DMS153 (cell line): ENCODE data around the gene CAMTA1.

Experiments
- DNase-seq: peaks from one replicate; lab custom pipeline; 2025; lab: John Stamatoyannopoulos, UW

The CAMTA1 gene

DNA sequence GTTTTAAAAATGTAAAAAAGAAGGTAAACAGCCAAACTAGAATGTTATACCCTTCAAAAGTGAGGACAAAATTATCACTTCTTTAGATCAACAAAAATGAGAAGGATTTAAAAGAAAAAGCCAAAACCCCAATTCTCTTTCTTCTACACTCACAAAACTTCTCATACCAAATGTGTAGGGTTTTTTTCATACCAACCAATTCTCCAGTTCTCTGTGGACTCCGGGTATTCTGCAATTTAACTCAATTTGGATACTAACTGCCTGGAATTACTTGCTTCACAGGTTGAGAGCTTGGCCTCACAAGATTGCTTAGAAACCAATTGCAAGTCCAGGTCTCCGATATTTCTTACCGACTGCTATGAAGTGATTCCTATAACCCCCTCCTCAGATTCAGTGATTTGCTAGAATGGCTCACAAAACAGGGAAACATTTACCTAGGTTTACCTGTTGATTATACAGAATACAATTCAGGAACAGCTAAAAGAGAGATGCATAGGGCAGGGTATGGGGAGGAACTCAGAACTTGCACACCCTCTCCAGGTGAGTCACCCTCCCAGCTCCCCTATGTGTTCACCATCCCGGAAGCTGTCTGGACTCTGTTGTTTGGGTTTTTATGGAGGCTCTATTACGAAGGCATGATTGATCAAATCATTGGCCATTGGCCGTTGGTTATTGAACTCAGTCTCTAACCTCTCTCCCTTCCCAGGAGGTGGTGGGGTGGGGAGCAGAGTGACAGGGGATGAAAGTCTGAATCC, 67.1 kb downstream of the CAMTA1 start:
- no peak for DNase-seq

- DNase-seq: no peak
Observed at GRCh38 chr1:6854166-6854565, 68.9 kb downstream of the CAMTA1 start.

DNA sequence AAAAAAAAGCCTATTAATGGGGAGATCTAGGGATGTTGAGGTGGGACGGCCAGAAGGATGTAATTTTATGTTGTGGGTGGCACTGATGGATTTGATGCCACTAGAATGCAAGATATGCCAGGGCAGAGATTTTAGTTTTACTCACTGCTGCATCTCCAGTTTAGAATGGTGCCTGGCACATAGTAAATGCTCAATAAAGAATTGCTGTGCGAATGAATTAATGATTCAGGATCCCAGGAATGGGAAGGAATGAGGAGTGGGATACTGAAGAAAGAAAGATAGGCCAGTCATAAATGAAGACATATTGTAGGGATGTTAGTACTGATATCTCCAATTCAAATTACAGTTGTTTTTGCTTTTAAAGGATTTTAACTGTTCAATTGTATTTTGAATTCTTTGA, 72.6 kb downstream of the CAMTA1 start:
- no peak for DNase-seq

- no peak for DNase-seq
Observed at GRCh38 chr1:6858596-6858995, 73.3 kb downstream of the CAMTA1 start.

- no peak for DNase-seq
Observed at GRCh38 chr1:6859415-6860343, 74.4 kb downstream of the CAMTA1 start.

DNA sequence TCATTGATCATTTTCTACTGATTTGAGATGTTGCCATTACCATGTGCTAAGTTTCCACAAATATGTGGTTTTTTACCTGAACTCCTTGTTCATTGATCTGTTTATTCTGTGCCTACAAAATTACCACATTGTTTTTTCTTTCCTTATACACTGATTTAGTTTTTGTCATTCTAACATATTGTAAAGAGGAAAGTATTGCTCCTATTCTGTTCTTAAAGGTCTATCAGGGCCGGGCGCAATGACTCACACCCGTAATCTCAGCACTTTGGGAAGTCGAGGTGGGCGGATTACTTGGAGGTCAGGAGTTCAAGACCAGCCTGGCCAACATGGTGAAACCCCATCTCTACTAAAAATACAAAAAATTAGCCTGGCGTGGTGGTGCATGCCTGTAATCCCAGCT, 75.1 kb downstream of the CAMTA1 start:
- no peak for DNase-seq

GRCh38 chr1:6861075-6861724, 75.9 kb downstream of the CAMTA1 start:
- no peak for DNase-seq

DNA sequence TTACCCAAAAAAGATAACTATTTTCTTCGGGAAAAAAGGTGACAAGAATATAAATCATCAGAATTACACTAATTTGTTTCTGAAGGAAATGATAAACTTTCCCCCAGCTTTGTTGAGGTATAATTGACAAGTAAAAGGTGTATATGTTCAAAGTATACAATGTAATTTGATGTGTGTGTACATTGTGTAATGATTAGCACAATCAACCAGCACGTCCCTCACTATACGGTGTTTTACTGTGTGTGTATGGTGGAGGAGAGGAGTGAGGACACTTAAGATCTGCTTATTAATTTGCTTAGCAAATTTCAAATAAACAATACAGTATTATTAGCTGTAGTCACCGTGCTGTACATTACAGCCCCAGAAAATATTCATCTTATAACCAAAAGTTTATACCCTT, 77.7 kb downstream of the CAMTA1 start:
- DNase-seq: no peak

GRCh38 chr1:6864166-6864565, 78.9 kb downstream of the CAMTA1 start:
- no peak for DNase-seq

GRCh38 chr1:6866825-6867224, 81.6 kb downstream of the CAMTA1 start:
- DNase-seq: no peak

DNA sequence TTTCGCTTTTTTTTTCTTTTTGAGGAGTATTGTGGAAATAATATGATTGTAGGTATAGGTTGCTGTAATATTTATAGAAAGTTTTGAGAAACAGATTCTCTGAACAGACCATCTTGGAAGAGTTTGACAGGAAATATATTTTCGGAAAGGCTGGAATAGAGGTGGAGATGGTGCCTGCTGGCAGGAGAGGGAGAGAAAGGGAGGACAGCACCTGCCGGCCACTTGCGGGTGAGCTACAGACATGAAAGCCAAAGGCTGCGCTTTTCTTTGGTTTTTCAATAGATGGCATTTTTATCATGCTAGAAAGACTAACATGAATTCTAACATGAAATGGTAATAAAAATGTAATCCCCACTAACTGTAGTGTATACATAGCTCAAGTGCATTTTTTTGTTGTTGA, 82.1 kb downstream of the CAMTA1 start:
- no peak for DNase-seq

GRCh38 chr1:6867729-6868659, 82.7 kb downstream of the CAMTA1 start:
- DNase-seq: no peak

- DNase-seq: no peak
Observed at GRCh38 chr1:6868660-6869380, 83.6 kb downstream of the CAMTA1 start.

- no peak for DNase-seq
Observed at GRCh38 chr1:6869545-6869944, 84.3 kb downstream of the CAMTA1 start.

DNA sequence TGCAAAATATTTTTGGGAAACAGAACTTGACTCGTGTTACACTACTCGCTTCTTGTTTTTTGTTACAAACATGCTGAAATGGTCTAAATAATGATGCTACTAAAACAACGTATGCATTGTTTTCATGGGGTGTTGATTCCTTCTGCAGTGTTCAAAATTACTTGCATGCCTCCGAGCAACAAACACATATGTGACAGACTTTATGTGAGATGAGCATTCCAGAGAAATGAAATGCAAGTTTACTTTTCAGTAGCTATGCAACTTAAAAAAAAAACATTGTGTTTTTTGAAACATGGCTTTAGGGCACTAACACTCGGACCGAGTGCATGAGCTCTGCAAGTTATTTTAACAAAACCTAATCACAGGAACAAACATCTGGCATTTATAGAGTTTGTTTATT, 84.8 kb downstream of the CAMTA1 start:
- DNase-seq: no peak

- no peak for DNase-seq
Observed at GRCh38 chr1:6870571-6870970, 85.3 kb downstream of the CAMTA1 start.

DNA sequence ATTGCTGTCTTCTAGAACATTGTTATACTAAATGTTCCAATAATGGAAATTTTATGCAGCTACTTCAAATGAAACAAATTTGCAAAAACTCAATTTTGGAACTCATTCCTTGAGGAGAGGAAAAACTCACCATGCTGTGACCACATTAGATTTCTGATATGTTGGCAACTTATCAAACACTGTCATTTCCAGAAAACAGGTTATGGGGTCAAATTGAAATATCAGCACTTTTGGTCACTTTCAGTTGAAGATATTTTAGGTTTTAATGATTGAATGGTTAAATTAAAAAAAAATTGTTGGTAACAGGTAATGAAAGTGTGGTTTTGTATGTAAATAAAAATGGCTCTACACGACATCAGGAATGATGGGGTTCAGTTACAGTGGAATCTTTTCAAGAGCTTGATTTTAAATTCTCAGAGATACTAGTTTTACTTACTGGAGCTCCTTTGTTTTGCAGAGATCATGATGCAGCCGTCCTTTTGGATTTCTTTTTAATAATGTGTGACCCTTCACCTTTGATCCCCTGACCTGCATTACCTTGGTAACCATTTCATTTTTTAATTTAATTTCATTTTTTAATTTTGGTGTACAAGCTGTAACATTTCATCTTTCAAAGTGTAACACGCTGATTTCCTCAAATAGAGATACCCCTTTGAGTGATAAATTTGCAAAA, 86.2 kb downstream of the CAMTA1 start:
- no peak for DNase-seq

DNA sequence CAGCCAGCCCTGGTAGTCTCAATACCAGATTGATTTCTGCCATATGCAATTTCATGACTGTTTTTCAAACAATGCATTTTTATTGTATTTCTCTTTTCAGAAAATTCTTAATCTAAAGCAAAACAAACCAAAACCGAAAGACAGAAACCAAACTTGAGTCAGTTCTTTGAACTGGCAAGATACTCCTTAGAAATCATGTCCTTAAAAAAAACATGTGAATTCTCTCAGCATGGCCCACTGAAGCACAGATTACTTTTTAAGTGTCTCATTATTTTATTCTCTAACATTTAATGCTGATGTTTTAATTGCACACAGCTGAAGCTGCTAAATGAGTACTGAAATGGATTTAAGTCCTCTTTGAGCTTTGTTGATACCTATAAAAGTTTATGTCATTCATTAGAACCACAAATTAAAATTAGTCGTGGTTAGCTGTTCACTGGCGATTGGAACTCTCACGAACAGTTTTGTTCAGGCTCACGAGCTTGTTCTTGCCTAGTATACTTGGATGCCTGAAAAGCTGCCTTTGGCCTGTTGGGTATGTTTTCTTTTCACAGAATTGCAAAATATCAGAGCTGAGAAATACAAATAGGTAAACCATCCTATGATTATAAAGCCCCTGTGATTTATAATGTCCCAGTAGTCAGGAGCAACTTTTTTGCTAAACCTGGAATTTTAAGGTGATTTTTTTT, 87.5 kb downstream of the CAMTA1 start:
- DNase-seq: no peak

- DNase-seq: no peak
Observed at GRCh38 chr1:6873298-6874015, 88.2 kb downstream of the CAMTA1 start.
